Endothelial cell of umbilical vein (primary cell): ENCODE results near the gene HMCN1.

Experiments used
- CTCF ChIP-seq, 2 donors: IDR thresholded peaks; 1 replicate in 1 of 2; 2 replicates in 1 of 2; pipeline ENCODE4 v1.5.1; 2011; ENCODE audit warnings: low read length in 2 of 2, mild to moderate bottlenecking in 2 of 2, moderate library complexity in 2 of 2, control low read depth in 1 of 2, inconsistent platforms in 1 of 2, low read depth in 1 of 2; ENCODE audit not compliant: insufficient read depth in 1 of 2; ENCODE audit errors: extremely low read depth in 1 of 2
- EZH2 ChIP-seq: IDR thresholded peaks from 2 replicates; pipeline ENCODE4 v1.6.1; 2012; ENCODE audit warnings: borderline replicate concordance, low read depth, mild to moderate bottlenecking, moderate library complexity, low read length, inconsistent platforms; ENCODE audit not compliant: severe bottlenecking
- GATA2 ChIP-seq: IDR thresholded peaks from 2 replicates; pipeline ENCODE4 v1.7.0; 2011; ENCODE audit warnings: low read depth, mild to moderate bottlenecking, moderate library complexity, mixed read lengths, low read length; ENCODE audit not compliant: insufficient read length, insufficient read depth
- POLR2A ChIP-seq: IDR thresholded peaks from 2 replicates; pipeline ENCODE4 v1.6.1; 2012; ENCODE audit warnings: low read depth, mild to moderate bottlenecking, control low read depth, low read length
- POLR2AphosphoS5 ChIP-seq: IDR thresholded peaks from 2 replicates; pipeline ENCODE4 v1.6.1; 2012; ENCODE audit warnings: low read depth, mild to moderate bottlenecking, control low read depth, low read length, moderate library complexity; ENCODE audit not compliant: insufficient read depth
- TF ChIP-seq, protein P1 (sequence below): IDR thresholded peaks from 2 replicates; pipeline ENCODE4 v1.6.1; 2011; ENCODE audit not compliant: insufficient read depth, insufficient read length

DNA sequence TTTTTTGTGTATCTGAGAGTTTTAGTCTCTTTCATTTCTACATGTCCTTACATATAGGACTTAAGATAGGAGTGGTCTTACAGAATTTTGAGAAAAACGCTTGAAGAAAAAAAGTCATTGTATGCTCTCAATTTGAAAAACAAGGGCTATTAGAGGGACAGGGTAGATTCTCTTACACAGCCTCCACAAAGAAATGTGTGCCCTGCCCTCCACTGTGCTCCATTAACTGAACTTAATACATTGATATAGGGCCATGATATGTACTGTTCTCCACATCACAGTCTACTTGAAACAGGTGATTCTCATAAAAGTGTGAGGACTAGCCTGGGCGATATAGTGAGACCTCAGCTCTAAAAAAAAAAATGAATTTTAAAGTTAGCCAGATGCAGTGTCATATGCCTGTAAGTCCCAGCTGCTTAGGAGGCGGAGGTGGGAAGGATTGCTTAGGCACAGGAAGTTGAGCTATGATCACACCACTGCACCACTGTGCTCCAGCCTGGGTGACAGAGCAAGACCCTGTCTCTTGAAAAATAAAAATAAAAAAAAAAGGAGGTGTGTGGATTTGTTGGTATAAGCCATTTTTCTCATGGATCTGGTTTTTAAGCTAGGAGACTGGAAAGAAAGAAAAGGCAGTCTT, 77.0 kb downstream of the HMCN1 start:
- TF ChIP-seq POLR2AphosphoS5 (no peak), CTCF (IDR thresholded peaks at IDR 0.05; ENCODE audit: extremely low read depth in 1 of 2, insufficient read depth in 1 of 2, low read depth in 1 of 2, low read length in 2 of 2) (no peak), POLR2A (no peak), GATA2 (no peak), EZH2 (no peak)
- TF ChIP-seq, protein P1, sequence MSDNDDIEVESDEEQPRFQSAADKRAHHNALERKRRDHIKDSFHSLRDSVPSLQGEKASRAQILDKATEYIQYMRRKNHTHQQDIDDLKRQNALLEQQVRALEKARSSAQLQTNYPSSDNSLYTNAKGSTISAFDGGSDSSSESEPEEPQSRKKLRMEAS = no peak
